HG03378 (cell line): ENCODE measurements around the gene EXOG.

Source experiments
- ATAC-seq: cut with Tn5 transposase; IDR thresholded peaks from one replicate; pipeline ENCODE4 v1.9.1; 2021; ENCODE audit warnings: mild to moderate bottlenecking, moderate library complexity; ENCODE audit not compliant: unreplicated experiment

The EXOG gene

DNA sequence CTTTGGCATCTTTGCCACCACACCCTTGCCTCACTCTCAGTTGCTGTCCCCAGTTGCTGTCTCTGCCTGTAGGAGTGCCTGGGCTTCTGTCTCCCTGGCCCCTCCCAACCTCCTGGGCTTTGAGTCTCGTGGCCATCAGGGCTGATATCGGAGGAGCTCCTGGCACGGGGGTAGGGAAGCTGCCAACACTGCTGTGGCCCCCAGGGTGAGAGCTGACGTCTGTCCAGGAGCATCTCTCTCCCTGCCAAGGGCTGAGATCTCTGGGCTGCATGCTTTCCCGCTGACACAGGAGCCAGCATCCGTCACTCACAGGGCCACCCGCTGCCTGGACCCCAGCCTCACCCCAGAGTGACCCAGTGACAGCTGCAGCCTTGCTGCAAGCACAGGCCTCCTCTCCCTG lies 47.4 kb downstream of the EXOG start:
- ATAC-seq, result no peak

DNA sequence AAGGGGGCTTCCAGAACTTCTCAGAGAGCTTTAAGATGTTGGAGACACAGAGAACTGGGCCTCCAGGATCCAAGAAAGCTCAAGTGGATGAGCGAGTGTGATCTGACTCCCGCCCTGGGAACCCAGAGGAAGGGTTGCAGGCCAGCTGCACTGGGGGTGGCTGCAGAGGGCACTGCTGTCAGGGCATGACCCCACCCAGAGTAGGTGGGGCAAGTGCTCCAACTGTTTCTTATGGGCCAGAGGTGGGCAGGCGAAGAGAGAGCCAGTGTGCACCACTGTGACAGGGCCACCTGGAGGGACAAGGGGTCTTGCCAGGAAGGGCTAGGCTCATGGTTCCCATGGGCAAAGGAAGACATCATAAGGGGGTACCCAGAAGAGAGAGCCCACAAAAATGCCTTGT lies 48.8 kb downstream of the EXOG start:
- no peak for ATAC-seq

DNA sequence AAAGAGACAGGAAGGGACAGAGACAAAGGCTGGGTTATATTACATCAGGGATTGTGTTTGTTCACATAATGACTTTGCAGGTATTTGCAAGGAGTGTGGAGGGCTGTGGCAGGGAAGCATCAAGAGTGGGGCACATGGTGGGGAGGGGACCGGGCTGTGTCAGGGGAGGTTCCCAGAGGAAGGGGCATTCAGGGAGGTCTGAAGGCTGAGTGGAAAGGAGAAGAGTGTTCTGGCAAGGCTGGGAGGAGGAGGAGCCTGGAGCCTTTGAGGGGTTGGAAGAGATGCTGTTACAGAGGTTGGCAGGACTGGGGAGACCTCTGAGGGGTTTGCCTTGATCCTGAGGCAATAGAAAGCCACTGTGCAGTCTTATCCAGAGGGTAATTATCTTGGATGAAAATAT lies 49.4 kb downstream of the EXOG start:
- no peak for ATAC-seq

DNA sequence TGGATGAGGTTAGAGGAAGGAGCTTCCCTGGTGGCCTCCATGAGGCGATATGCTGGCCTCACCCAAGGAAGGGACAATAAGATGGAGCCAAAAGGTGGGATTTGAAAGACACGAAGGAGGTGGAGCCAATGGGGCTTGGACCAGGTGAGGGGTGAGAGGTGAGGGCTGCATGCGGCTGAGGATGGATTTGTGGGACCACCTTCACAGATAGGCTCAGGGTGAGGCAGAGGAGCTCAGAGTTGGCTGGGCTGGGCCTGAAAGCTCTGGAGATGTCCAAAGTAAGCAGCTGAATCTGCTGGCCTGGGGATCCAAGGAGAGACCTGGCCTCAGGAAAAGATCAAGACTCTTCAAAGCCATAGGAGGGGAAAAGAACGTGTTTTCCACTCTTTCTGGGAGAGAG lies 49.8 kb downstream of the EXOG start:
- no peak for ATAC-seq

DNA sequence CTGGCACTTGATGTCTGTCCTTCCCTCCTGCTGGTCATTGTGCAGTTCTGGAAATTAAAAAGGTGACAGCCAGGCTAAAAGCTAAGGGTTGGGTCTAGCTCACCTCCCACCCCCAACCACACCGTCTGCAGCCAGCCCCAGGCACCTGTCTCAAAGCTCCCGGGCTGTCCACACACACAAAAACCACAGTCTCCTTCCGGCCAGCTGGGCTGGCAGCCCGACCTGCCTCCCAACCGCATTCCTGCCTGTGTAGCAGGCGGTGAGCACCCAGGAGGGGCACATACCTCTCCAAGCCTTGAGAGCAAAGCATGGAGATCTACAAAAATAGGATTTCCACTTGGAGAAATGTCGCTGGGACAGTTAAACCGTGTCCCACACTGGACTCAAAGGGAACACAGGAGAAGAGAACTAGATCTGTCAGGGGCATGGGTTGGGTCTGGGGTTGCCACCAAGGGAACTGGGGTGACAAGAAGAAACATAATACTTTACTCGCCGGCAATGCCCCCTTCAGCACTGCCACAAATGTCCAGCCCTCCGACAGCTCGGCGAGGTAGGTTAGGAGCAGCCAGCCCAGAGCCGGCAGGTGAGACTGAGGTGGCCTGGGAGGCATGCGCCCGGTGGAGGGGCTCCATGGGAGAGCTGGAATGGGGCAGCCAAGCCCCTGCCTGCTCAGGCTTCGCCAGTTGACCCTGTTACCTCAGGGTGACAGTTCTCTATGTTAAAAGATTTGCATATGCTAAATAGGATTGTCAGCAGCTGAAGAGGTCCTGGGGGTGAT lies 52.2 kb downstream of the EXOG start:
- no peak for ATAC-seq

DNA sequence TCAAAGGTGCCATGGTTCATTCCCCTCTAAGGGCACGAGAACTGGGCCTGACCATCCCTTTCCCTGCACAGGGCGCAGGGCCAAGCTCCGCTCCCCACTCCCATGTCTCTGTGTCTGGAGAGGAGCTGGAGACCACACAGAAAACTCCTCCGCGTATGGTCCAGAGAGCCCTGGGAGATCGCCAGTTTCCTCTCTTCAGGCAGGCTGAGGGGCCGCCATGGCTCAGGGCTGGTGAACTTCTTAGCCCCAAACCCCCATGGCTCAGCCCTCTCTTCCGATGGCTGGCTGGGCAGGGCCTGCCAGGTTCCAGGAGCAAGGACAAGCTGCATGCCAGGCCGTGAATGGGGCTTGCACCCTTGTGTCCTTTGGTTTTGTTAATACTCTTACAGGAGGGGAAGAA lies 52.9 kb downstream of the EXOG start:
- no peak for ATAC-seq

DNA sequence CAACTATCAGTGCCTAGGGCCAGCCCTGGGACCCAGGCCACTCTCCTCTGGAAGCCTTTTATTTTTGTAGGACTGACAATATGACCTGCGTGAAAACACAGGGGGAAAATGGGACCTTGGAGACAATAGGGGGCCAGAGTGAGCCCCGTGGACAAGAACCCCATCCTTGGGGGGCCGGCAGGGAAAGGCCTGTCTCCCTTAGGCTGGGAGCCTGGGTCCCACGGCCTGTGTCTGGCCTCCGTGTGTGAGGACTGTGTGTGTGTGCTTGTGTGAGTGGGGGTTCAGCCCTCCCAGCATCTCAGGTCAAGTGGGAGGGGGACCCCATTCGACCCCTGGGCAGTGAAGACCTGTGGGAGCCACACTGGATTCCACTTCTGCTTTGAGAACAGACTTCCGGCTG lies 53.3 kb downstream of the EXOG start:
- no peak for ATAC-seq

DNA sequence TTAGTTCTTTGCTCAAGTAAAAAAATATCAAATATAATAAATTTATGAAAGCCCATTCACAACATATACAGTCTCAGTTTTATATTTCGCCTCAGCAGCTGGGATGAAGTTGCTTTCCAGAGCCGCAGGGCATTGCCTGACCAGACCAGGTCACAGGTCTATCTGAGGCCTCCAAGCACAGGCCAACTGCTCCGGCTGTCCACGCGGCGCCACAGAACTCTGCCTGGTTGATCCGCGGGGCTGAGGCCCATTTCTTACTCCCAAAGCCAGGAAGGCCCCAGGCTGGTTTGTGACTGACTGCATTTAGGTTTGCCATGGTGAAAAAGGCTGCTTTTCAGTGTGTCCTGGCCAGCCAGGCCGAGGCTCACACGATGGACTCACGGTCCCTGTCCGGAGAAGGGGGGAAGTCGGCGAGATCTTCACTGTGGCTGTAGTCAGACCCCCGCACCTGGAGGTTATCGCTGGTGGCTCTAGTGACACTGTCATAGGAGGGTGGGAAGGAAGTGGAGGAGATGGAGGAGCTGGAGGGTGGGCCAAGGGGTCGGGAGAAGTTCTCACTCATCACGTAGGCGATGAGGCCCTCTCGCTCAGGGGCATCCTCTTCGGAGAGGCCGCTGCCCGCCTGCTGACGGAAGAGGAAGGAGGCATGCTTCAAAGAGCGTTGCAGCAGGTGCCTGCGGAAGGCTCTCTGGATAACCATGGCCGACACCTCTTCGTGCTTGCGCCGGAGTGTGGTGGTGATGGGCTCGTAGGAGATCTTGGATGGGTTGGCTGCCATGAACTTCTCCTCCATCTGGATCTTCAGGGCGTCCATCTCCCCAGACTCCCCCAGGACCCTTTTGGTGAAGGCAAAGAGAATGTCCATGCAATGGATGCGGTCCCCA lies 54.1 kb downstream of the EXOG start:
- no peak for ATAC-seq

DNA sequence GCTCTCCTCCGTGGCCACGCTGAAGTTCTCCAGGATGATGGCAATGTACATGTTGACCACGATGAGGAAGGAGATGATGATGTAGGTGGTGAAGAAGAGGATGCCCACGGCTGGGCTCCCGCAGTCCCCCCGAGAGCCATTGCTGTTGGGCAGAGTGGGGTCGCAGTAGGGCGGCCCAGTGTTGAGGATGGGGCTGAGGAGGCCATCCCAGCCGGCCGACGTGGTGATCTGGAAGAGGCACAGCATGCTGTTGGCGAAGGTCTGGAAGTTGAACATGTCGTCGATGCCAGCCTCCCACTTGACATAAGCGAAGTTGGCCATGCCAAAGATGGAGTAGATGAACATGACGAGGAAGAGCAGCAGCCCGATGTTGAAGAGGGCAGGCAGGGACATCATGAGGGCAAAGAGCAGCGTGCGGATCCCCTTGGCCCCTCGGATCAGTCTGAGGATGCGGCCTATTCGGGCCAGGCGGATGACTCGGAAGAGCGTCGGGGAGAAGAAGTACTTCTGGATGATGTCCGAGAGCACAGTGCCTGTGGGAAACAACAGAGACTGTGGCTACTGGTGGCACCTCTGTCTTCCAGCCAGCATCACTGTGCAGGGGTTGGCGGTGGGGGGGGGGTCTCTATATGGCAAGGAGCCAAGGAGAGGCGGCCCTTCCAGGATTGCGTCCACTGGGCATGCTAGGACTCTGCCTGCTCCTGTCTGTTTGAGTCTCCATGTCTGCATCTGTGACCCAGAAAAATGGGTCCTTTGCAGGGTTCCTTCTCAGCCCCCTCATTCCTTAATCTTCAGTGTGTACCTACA lies 55.1 kb downstream of the EXOG start:
- no peak for ATAC-seq

DNA sequence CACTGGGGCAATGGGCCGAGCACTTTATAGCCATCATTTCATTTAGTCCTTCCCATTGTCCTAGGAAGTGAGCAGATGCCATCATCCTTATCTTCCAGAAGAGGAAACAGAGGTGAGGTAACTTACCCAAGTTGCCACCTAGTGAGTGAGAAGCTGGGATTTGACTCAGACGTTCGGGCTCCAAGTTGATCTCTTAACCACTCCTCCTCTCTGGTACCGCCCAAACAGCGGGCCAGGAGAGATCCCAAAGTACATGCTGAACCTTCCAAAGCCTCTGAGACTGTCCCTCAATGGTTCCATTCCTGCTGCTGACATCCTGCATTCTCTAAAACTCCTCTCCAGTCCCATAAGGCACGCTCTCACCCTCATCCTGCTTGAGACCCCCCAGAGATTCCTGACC lies 56.2 kb downstream of the EXOG start:
- no peak for ATAC-seq

DNA sequence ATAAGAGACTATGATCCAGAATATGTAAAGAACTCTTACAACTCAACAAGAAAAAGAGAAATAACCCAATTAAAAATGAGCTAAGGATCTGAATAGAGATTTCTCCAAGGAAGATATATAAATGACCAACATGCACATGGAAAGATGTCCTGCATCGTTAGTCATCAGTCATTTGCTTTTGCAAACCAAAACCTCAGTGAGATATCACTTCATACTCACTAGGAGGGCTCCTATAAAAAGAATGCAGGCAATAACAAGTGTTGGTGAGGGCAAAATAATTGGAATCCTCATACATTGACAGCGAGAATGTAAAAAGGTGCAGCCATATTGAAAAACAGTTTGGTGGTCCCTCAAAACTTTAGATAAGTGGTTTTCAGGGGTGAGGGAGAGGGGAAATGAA lies 56.9 kb downstream of the EXOG start:
- ATAC-seq, result no peak

DNA sequence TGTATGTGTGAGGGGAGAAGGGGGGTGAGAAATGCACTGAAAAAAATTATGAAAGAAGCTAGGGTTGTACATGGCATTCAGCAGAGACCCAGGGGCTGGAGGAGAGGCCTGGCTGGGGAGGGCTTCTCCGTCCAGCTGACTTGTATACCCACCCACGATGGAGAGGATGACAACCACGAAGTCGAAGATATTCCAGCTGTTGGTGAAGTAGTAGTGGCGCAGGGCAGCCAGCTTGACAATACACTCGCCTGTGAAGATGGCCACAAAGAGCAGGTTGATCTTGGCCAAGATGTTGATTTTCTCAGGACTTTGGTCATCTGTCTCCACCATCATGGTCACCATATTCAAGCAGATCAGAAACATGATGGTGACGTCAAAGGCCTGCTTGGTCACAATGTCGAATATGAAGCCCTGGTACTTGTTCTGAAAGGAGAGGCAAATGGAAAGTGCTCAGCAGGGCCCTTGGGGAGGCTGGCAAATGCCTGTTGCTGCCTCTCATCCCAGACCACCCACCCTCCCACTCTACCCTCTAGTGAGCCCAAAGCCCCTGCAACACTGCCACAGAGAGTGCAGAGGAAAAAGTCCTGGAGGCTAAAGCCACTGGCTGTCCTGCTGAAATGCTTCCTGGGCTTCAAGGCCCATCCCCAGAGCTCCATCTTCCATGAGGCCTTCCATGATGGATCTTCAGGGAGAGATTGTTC lies 58.1 kb downstream of the EXOG start:
- no peak for ATAC-seq

DNA sequence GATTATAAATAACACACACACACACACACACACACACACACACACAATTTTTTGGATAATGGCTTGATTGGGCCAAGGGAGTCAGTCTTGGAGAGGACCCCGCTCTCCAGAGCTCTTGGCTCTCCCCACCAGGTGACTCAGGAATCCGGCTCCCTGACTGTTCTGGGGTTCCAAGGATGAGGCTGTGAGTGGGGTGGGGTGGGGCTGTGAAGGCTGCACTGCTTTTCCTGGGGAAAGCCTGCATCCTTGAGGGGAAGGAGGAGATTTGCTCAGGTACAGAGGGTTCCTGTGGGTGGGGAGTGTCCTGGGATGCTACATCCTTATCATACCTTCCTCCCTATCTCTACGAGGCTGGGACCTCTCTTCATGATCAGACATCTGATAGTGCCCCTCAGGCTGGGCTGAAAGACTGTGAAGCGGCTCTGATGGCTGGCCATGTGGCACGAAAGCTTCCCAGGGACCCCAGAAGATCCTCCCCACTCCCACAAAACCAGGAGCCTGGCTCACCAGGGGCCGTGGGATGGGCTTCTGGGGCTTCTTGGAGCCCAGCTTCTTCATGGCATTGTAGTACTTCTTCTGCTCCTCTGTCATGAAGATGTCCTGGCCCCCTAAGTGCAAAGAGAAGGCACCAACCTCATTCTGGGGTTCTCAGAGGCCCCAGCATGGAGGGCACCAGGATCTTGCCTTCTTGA lies 59.2 kb downstream of the EXOG start:
- no peak for ATAC-seq

DNA sequence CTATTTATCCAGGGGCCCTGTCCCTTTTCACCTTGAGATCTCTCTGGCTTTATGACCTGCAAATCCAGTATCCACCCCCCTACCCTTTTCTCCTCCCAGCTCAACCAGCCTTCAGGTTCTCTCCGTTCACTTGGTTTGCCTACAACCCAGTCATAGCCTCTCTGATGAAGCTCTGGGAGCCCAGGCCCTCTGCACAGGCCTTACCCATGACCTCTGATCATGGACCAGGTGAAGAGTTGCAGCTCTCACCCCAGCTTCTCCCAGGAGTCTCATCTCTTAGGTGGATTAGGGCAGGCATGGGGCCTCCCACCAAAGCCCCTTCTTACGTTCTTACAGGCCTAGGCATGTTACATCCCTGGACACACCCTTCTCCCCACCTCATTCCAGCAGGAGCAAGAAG lies 59.8 kb downstream of the EXOG start:
- no peak for ATAC-seq

DNA sequence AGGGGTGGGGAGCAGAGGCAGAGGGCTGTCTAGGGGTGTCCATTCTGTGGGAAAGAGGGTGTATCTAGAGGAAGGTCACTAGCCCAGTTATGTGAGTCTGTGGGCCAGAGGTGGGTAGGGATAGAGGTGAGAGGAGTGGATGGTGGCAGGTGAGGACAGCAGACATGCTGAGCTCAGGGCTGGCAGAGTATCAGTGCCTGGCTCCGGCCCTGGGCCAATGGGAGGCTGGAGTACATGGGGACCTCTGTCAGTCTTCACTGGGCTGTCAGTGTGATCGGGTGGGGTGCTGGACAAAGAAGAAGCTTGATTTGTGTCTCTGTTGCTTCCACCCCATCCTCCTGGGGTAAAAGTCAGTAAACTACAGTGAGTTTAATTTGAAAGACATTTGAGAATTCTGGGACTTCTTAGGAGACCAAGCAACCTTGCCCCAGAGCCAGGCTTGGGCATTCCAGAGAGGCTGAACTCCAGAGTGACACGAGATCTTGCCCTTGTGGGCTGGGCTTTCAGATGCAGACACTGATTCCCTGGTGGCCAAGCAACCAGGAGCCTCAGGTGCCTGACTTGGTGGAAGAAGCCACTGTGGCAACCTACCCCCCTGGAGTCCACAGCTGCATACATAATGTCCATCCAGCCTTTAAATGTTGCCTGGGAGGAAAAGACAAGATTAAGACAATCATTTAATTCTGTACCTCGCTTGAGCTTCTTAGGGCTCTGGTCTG lies 60.7 kb downstream of the EXOG start:
- ATAC-seq, result no peak

DNA sequence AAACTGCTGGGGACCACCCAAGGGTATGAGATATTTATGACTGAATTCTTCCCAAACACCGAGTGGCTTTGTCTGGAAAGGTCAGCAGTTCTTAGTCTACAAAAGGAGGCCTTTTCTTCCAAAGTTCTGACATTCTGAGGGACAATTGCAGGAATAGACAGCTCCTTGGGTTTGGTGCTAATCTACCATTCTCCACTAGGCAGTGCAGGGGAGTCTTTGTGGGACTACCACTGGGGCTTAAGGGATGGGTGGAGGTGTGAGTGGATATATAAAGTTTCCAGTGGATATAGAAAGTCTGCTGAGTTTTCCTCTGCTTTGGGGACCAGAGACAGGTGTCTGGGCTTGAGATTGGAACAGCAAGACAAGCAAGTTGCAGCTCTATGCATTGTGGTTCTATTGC lies 62.7 kb downstream of the EXOG start:
- no peak for ATAC-seq

DNA sequence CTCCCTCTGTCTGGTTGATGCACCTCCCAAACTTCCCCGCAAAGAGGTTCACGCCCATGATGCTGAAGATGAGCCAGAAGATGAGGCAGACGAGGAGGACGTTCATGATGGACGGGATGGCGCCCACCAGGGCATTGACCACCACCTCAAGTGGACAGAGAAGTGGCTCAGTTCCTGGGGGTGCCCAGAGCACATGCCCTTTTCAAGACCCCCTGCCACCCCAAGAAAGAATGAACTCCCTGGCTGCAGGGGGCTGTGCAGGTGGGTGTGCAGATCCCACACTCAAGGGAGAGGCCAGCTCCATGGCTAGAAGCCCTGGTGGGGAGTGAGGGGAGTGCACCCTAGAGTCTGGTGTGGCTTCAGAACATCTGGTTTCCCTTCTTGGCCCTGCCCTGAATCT lies 64.1 kb downstream of the EXOG start:
- no peak for ATAC-seq

DNA sequence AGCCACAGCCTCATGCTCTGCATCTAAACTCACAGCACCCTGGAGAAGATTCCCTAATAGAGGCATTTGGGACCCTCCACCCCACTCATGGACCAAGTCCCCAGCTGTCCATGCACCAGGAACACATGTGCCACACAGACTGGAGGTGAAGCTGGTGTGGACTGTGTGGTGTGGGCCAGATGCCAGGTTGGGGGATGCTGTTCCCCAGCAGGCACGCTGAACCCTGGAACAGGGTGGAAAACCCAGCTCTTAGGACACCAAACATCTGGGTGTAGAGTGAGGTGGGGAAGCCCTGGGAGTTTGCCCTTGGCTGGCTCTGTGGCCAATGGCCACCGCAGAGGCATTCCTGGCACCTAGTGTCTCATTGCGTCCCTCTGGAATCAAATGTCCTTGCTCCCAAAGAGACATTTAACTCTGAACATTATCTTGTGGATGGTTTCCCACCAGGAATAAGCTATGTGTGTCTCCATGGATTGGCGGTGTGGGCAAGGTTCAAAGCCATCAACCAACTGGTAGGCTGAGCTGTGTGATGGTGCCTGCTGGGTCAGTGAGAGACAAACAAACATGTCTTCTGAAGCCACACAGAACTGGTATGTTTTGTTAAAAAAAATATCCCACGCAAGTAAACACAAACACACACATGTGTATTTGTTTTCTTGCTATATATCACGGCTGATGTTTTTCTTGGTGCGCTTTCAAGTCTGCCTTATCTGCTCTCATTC lies 65.0 kb downstream of the EXOG start:
- no peak for ATAC-seq
